ENCODE measurements around the gene SUMF1.

SUMF1 gene

DNA sequence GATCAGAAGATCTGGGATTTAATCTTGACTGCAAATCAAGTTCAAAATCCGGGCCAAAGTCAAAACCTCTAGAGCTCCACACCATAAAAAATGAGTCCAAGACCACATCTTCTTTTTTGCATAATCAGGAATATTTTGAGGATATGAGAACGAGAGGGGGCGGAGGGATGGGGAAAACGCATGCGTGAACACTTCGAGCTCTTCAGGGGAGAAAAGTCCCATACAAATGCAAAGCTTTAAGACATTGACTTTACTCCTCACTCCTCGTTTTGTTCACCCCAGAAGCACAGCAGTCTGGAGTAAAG lies 68.2 kb downstream of the SUMF1 start:
- ATAC-seq: no peak
- TF ChIP-seq TOX (CRISPR knock-in tag; IDR thresholded peaks at IDR 0.05; ENCODE audit: borderline replicate concordance): no peak
- no peak for TF ChIP-seq ZC3H10 (CRISPR knock-in tag; IDR thresholded peaks at IDR 0.05)
- no peak for TF ChIP-seq OSR1 (CRISPR knock-in tag; IDR thresholded peaks at IDR 0.05)
- TF ChIP-seq, protein P1, sequence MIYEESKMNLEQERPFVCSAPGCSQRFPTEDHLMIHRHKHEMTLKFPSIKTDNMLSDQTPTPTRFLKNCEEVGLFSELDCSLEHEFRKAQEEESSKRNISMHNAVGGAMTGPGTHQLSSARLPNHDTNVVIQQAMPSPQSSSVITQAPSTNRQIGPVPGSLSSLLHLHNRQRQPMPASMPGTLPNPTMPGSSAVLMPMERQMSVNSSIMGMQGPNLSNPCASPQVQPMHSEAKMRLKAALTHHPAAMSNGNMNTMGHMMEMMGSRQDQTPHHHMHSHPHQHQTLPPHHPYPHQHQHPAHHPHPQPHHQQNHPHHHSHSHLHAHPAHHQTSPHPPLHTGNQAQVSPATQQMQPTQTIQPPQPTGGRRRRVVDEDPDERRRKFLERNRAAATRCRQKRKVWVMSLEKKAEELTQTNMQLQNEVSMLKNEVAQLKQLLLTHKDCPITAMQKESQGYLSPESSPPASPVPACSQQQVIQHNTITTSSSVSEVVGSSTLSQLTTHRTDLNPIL (CRISPR knock-in tag; IDR thresholded peaks at IDR 0.05; ENCODE audit: low read depth): no peak
- TF ChIP-seq CSDC2 (CRISPR knock-in tag; IDR thresholded peaks at IDR 0.05): no peak
- TF ChIP-seq RARB (CRISPR knock-in tag; IDR thresholded peaks at IDR 0.05): no peak
- TF ChIP-seq ZFP3 (CRISPR knock-in tag; IDR thresholded peaks at IDR 0.05): no peak
- no peak for TF ChIP-seq SNAI2 (CRISPR knock-in tag; IDR thresholded peaks at IDR 0.05)
- TF ChIP-seq ZNF70 (CRISPR knock-in tag; IDR thresholded peaks at IDR 0.05): no peak
- no peak for TF ChIP-seq ZNF8 (CRISPR knock-in tag; IDR thresholded peaks at IDR 0.05)
- no peak for TF ChIP-seq GLIS3 (CRISPR knock-in tag; IDR thresholded peaks at IDR 0.05)
- TF ChIP-seq ISL1 (CRISPR knock-in tag; IDR thresholded peaks at IDR 0.05): no peak
- TF ChIP-seq ESRRG (CRISPR knock-in tag; IDR thresholded peaks at IDR 0.05): no peak
- TF ChIP-seq, protein P2, sequence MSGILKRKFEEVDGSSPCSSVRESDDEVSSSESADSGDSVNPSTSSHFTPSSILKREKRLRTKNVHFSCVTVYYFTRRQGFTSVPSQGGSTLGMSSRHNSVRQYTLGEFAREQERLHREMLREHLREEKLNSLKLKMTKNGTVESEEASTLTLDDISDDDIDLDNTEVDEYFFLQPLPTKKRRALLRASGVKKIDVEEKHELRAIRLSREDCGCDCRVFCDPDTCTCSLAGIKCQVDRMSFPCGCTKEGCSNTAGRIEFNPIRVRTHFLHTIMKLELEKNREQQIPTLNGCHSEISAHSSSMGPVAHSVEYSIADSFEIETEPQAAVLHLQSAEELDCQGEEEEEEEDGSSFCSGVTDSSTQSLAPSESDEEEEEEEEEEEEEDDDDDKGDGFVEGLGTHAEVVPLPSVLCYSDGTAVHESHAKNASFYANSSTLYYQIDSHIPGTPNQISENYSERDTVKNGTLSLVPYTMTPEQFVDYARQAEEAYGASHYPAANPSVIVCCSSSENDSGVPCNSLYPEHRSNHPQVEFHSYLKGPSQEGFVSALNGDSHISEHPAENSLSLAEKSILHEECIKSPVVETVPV (CRISPR knock-in tag; IDR thresholded peaks at IDR 0.05): no peak
- TF ChIP-seq, protein P3, sequence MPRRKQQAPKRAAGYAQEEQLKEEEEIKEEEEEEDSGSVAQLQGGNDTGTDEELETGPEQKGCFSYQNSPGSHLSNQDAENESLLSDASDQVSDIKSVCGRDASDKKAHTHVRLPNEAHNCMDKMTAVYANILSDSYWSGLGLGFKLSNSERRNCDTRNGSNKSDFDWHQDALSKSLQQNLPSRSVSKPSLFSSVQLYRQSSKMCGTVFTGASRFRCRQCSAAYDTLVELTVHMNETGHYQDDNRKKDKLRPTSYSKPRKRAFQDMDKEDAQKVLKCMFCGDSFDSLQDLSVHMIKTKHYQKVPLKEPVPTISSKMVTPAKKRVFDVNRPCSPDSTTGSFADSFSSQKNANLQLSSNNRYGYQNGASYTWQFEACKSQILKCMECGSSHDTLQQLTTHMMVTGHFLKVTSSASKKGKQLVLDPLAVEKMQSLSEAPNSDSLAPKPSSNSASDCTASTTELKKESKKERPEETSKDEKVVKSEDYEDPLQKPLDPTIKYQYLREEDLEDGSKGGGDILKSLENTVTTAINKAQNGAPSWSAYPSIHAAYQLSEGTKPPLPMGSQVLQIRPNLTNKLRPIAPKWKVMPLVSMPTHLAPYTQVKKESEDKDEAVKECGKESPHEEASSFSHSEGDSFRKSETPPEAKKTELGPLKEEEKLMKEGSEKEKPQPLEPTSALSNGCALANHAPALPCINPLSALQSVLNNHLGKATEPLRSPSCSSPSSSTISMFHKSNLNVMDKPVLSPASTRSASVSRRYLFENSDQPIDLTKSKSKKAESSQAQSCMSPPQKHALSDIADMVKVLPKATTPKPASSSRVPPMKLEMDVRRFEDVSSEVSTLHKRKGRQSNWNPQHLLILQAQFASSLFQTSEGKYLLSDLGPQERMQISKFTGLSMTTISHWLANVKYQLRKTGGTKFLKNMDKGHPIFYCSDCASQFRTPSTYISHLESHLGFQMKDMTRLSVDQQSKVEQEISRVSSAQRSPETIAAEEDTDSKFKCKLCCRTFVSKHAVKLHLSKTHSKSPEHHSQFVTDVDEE (CRISPR knock-in tag; IDR thresholded peaks at IDR 0.05): no peak
- no peak for TF ChIP-seq ZNF565 (CRISPR knock-in tag; conservative IDR thresholded peaks at IDR 0.05; ENCODE audit: low read depth)

DNA sequence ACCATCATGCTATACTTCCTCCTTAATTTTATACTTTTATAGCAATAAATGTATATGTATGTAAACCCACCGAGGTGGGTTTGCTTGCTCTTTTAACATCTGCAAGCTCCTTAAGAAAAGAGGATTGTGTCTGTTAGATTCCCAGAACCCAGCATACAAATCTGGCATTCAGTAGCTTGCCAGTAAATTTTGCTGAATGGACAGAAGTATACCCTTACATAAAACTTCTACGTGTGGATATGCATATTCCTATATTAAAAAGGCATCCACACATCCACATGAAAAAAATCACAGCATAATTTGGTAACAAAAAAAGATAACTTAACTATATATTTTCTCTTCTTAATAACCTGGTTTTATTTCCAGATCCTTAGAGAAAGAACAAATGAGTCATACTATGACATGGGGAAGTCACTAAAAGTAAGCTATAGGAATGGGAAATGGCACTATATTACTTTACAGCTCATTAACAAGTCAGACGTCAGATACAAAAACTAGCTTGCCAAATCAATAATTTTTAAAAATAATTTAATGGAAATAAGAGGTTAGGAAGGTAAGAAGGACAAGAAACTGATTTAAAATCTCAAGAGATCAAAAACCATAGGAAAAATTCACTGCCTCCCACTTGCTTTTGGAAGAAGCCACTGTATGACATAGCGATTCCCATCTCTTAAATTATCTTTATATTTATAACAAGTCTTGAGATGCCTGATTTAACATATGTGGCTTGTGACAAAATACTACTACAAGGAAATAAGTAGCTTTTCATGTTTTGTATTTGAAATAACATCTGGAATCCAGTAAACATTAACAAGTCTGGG lies 68.7 kb downstream of the SUMF1 start:
- TF ChIP-seq TCF4 (CRISPR knock-in tag; IDR thresholded peaks at IDR 0.05; ENCODE audit: borderline replicate concordance) (no peak), PPARA (CRISPR knock-in tag; IDR thresholded peaks at IDR 0.05; ENCODE audit: borderline replicate concordance) (no peak)
- TF ChIP-seq, protein P4, sequence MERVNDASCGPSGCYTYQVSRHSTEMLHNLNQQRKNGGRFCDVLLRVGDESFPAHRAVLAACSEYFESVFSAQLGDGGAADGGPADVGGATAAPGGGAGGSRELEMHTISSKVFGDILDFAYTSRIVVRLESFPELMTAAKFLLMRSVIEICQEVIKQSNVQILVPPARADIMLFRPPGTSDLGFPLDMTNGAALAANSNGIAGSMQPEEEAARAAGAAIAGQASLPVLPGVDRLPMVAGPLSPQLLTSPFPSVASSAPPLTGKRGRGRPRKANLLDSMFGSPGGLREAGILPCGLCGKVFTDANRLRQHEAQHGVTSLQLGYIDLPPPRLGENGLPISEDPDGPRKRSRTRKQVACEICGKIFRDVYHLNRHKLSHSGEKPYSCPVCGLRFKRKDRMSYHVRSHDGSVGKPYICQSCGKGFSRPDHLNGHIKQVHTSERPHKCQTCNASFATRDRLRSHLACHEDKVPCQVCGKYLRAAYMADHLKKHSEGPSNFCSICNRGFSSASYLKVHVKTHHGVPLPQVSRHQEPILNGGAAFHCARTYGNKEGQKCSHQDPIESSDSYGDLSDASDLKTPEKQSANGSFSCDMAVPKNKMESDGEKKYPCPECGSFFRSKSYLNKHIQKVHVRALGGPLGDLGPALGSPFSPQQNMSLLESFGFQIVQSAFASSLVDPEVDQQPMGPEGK (CRISPR knock-in tag; IDR thresholded peaks at IDR 0.05; ENCODE audit: borderline replicate concordance): no peak
- ATAC-seq: no peak

DNA sequence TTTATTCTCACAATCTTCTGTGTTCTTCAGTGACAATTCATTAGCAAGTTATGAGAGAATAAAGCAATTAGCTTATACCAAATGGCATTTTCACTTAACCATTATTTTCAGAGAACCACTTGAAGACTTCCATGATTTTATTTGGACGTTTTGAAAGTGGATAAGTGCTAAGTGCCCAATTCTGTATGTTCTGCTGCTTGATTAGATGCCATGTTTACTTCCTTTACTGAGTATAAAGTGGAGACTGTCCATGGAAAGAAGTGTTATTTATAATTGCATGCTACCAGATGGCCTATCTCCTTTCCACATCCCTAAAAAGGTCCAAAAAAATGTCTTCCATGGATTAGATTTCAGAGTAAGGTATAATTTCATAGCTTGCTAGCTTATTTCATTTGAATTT lies 69.6 kb downstream of the SUMF1 start:
- ATAC-seq: no peak
- TF ChIP-seq, protein P2 (CRISPR knock-in tag; IDR thresholded peaks at IDR 0.05): no peak
- no peak for TF ChIP-seq ZNF565 (CRISPR knock-in tag; conservative IDR thresholded peaks at IDR 0.05; ENCODE audit: low read depth)
- no peak for TF ChIP-seq ZFP30 (CRISPR knock-in tag; IDR thresholded peaks at IDR 0.05)
- TF ChIP-seq ARNTL (CRISPR knock-in tag; IDR thresholded peaks at IDR 0.05; ENCODE audit: borderline replicate concordance, low read depth): no peak
- TF ChIP-seq GLIS3 (CRISPR knock-in tag; IDR thresholded peaks at IDR 0.05): no peak
- no peak for TF ChIP-seq ISL1 (CRISPR knock-in tag; IDR thresholded peaks at IDR 0.05)
- TF ChIP-seq, protein P3 (CRISPR knock-in tag; IDR thresholded peaks at IDR 0.05): no peak
- no peak for TF ChIP-seq SNAI2 (CRISPR knock-in tag; IDR thresholded peaks at IDR 0.05)
- TF ChIP-seq, protein P4 (CRISPR knock-in tag; IDR thresholded peaks at IDR 0.05; ENCODE audit: borderline replicate concordance): no peak
- TF ChIP-seq PPARA (CRISPR knock-in tag; IDR thresholded peaks at IDR 0.05; ENCODE audit: borderline replicate concordance): no peak
- TF ChIP-seq RARB (CRISPR knock-in tag; IDR thresholded peaks at IDR 0.05): no peak
- no peak for TF ChIP-seq OSR1 (CRISPR knock-in tag; IDR thresholded peaks at IDR 0.05)
- no peak for TF ChIP-seq ZFP3 (CRISPR knock-in tag; IDR thresholded peaks at IDR 0.05)
- no peak for TF ChIP-seq ZNF8 (CRISPR knock-in tag; IDR thresholded peaks at IDR 0.05)
